ENCODE results near the gene YWHAG. TPM values are rescaled to one million over a fixed set of nuclear protein-coding genes. Genes with fewer than 3 reads are reported as not detected.

Gene YWHAG
- total RNA-seq, 1 donor from 2014 or later, result 351 TPM

DNA sequence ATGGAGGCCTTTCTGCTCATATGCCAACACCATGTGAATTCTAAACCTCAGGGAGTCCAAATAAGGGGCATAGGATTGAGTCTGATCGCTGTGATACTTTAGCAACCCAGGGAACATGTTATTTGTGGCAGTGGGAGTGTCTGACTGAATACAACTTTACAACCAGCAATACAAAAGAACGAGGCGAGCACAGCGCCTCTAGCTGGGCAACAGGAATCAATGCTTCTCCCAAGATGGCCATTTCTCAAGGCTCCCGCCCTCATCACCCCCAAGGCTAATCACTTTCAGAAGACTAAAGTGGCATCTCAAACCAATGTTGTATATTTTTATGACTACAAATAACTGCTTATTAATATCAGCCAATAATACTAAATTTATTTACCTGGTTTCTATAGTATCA, 28.1 kb downstream of the YWHAG start:
- Histone ChIP-seq H2AFZ (ENCODE audit: low read depth, low read length) (no peak overlapping the region), H3K4me3 (ENCODE audit: insufficient read depth, low read depth, low read length) (no peak overlapping the region), H3K4me1 (ENCODE audit: insufficient read depth, low read length) (peaks cover 6% of the 10 kb centered on the region), H3K27ac (ENCODE audit: low read depth, low read length) (no peak overlapping the region), H3K9me3 (ENCODE audit: insufficient read depth, low read depth, low read length) (no peaks in the 10 kb centered on the region), H3K79me2 (ENCODE audit: insufficient read depth, low read length) (peaks cover 99% of the 10 kb centered on the region), H4K20me1 (ENCODE audit: insufficient read depth, low read length) (peaks cover 98% of the 10 kb centered on the region), H3K36me3 (ENCODE audit: insufficient read depth, low read length) (peaks cover 50% of the 10 kb centered on the region), H3K9ac (ENCODE audit: low read length) (no peak overlapping the region), H3K27me3 (ENCODE audit: insufficient read depth, low read length) (no peaks in the 10 kb centered on the region), H3K4me2 (ENCODE audit: low read length) (no peak overlapping the region)
- Mint-ChIP-seq H3K4me3 (ENCODE audit: unreplicated experiment) (no peak overlapping the region), H3K27me3 (ENCODE audit: low read depth, unreplicated experiment) (no peaks in the 10 kb centered on the region), H3K9me3 (ENCODE audit: unreplicated experiment) (no peaks in the 10 kb centered on the region), H3K4me1 (ENCODE audit: low read depth, unreplicated experiment) (peaks cover 37% of the 10 kb centered on the region), H3K27ac (ENCODE audit: unreplicated experiment) (no peak overlapping the region), H3K36me3 (ENCODE audit: low read depth, unreplicated experiment) (peaks cover 30% of the 10 kb centered on the region)
- TF ChIP-seq EZH2 (IDR thresholded peaks at IDR 0.05; ENCODE audit: insufficient read depth, low read length), result no peak
- TF ChIP-seq, protein P1, sequence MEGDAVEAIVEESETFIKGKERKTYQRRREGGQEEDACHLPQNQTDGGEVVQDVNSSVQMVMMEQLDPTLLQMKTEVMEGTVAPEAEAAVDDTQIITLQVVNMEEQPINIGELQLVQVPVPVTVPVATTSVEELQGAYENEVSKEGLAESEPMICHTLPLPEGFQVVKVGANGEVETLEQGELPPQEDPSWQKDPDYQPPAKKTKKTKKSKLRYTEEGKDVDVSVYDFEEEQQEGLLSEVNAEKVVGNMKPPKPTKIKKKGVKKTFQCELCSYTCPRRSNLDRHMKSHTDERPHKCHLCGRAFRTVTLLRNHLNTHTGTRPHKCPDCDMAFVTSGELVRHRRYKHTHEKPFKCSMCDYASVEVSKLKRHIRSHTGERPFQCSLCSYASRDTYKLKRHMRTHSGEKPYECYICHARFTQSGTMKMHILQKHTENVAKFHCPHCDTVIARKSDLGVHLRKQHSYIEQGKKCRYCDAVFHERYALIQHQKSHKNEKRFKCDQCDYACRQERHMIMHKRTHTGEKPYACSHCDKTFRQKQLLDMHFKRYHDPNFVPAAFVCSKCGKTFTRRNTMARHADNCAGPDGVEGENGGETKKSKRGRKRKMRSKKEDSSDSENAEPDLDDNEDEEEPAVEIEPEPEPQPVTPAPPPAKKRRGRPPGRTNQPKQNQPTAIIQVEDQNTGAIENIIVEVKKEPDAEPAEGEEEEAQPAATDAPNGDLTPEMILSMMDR (IDR thresholded peaks at IDR 0.05; ENCODE audit: insufficient read depth, low read depth, low read length), result no peak
- no peak for FAIRE-seq
- DNase-seq (ENCODE audit: low read depth), result no peak

DNA sequence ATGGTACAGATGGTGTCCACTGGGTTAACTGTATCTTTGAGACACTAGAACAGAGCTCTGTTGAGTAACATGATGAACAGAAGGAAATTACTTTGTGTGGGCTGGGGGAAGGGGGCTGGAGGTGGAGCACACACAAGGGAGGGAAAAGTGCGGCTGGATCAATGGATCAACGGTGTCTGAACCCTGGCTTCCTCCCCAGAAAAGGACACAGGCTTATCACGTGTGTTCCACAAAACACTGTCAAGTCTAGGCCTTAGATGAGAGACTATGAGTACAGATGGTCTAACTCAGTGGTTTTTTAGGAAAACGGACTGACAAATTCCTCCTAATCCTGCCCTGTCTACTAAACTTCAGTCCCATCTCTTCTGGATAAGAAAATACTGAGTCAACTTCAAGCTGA, 28.5 kb downstream of the YWHAG start:
- H4K20me1 ChIP-seq (ENCODE audit: insufficient read depth, low read length), result peaks cover 97% of the 10 kb centered on the region
- no peak overlapping the region for H3K4me3 Mint-ChIP-seq (ENCODE audit: unreplicated experiment)
- no peaks in the 10 kb centered on the region for H3K27me3 ChIP-seq (ENCODE audit: insufficient read depth, low read length)
- peaks cover 37% of the 10 kb centered on the region for H3K4me1 Mint-ChIP-seq (ENCODE audit: low read depth, unreplicated experiment)
- no peak overlapping the region for H3K4me2 ChIP-seq (ENCODE audit: low read length)
- H3K27ac ChIP-seq (ENCODE audit: low read depth, low read length), result no peak overlapping the region
- H3K27ac Mint-ChIP-seq (ENCODE audit: unreplicated experiment), result no peak overlapping the region
- no peaks in the 10 kb centered on the region for H3K27me3 Mint-ChIP-seq (ENCODE audit: low read depth, unreplicated experiment)
- peaks cover 6% of the 10 kb centered on the region for H3K4me1 ChIP-seq (ENCODE audit: insufficient read depth, low read length)
- no peak overlapping the region for H3K9ac ChIP-seq (ENCODE audit: low read length)
- H2AFZ ChIP-seq (ENCODE audit: low read depth, low read length), result no peak overlapping the region
- peaks cover 52% of the 10 kb centered on the region for H3K36me3 ChIP-seq (ENCODE audit: insufficient read depth, low read length)
- H3K36me3 Mint-ChIP-seq (ENCODE audit: low read depth, unreplicated experiment), result peaks cover 30% of the 10 kb centered on the region
- no peak overlapping the region for H3K4me3 ChIP-seq (ENCODE audit: insufficient read depth, low read depth, low read length)
- H3K9me3 ChIP-seq (ENCODE audit: insufficient read depth, low read depth, low read length), result no peaks in the 10 kb centered on the region
- H3K79me2 ChIP-seq (ENCODE audit: insufficient read depth, low read length), result peaks cover 99% of the 10 kb centered on the region
- no peaks in the 10 kb centered on the region for H3K9me3 Mint-ChIP-seq (ENCODE audit: unreplicated experiment)
- FAIRE-seq (no peak), DNase-seq (ENCODE audit: low read depth) (no peak)
- no peak for TF ChIP-seq EZH2 (IDR thresholded peaks at IDR 0.05; ENCODE audit: insufficient read depth, low read length)
- TF ChIP-seq, protein P1 (IDR thresholded peaks at IDR 0.05; ENCODE audit: insufficient read depth, low read depth, low read length), result no peak

GRCh38 chr7:76329479-76329878, 29.3 kb downstream of the YWHAG start:
- peaks cover 34% of the 10 kb centered on the region for H3K36me3 Mint-ChIP-seq (ENCODE audit: low read depth, unreplicated experiment)
- H3K4me1 Mint-ChIP-seq (ENCODE audit: low read depth, unreplicated experiment), result peaks cover 38% of the 10 kb centered on the region
- peaks cover 100% of the 10 kb centered on the region for H4K20me1 ChIP-seq (ENCODE audit: insufficient read depth, low read length)

More at GRCh38 chr7:76329479-76329878, 29.3 kb downstream of the YWHAG start:
- H3K9me3 Mint-ChIP-seq (ENCODE audit: unreplicated experiment), result no peaks in the 10 kb centered on the region
- Histone ChIP-seq H3K79me2 (ENCODE audit: insufficient read depth, low read length) (peaks cover 100% of the 10 kb centered on the region), H3K4me2 (ENCODE audit: low read length) (no peak overlapping the region), H3K27ac (ENCODE audit: low read depth, low read length) (no peak overlapping the region), H3K4me1 (ENCODE audit: insufficient read depth, low read length) (peaks cover 6% of the 10 kb centered on the region), H2AFZ (ENCODE audit: low read depth, low read length) (no peak overlapping the region), H3K27me3 (ENCODE audit: insufficient read depth, low read length) (no peaks in the 10 kb centered on the region), H3K4me3 (ENCODE audit: insufficient read depth, low read depth, low read length) (no peak overlapping the region), H3K9me3 (ENCODE audit: insufficient read depth, low read depth, low read length) (no peaks in the 10 kb centered on the region), H3K9ac (ENCODE audit: low read length) (no peak overlapping the region), H3K36me3 (ENCODE audit: insufficient read depth, low read length) (peaks cover 57% of the 10 kb centered on the region)
- no peak overlapping the region for H3K4me3 Mint-ChIP-seq (ENCODE audit: unreplicated experiment)
- FAIRE-seq (no peak), DNase-seq (ENCODE audit: low read depth) (no peak)
- H3K27me3 Mint-ChIP-seq (ENCODE audit: low read depth, unreplicated experiment), result no peaks in the 10 kb centered on the region
- H3K27ac Mint-ChIP-seq (ENCODE audit: unreplicated experiment), result peak overlapping the region; percentile 2
- no peak for TF ChIP-seq EZH2 (IDR thresholded peaks at IDR 0.05; ENCODE audit: insufficient read depth, low read length)
- TF ChIP-seq, protein P1 (IDR thresholded peaks at IDR 0.05; ENCODE audit: insufficient read depth, low read depth, low read length), result no peak
